WERI-Rb-1 (cell line): ENCODE results near the gene FAM193A.

Source experiments
- DNase-seq: peaks from one replicate; pipeline ENCODE4 v3.0.0-alpha.2; 2020
- H3K27ac ChIP-seq: fragments of 250-450 bp; sonication (Bioruptor Pico); 2 replicates; pipeline ENCODE4 v1.5.1; 2020; ENCODE audit warnings: mild to moderate bottlenecking, moderate library complexity
- H3K27me3 ChIP-seq: fragments of 250-450 bp; sonication (Bioruptor Pico); 2 replicates; pipeline ENCODE4 v1.5.1; 2021; ENCODE audit warnings: mild to moderate bottlenecking, low read depth, moderate library complexity; ENCODE audit not compliant: insufficient read depth, severe bottlenecking
- H3K36me3 ChIP-seq: fragments of 250-450 bp; sonication (Bioruptor Pico); 2 replicates; pipeline ENCODE4 v1.5.1; 2020; ENCODE audit warnings: mild to moderate bottlenecking, moderate library complexity
- H3K4me3 ChIP-seq: 2 replicates; pipeline ENCODE4 v1.5.1; 2011; ENCODE audit warnings: low read depth, mild to moderate bottlenecking, control low read depth, low read length
- H3K9me3 ChIP-seq: fragments of 250-450 bp; sonication (Bioruptor Pico); 2 replicates; pipeline ENCODE4 v1.5.1; 2021; ENCODE audit warnings: mild to moderate bottlenecking, moderate library complexity; ENCODE audit not compliant: severe bottlenecking
- TF ChIP-seq, protein P1 (sequence below): IDR thresholded peaks from 2 replicates; pipeline ENCODE4 v1.5.1; 2011; ENCODE audit warnings: low read depth, mild to moderate bottlenecking, control low read depth, inconsistent platforms, low read length

The FAM193A gene

DNA sequence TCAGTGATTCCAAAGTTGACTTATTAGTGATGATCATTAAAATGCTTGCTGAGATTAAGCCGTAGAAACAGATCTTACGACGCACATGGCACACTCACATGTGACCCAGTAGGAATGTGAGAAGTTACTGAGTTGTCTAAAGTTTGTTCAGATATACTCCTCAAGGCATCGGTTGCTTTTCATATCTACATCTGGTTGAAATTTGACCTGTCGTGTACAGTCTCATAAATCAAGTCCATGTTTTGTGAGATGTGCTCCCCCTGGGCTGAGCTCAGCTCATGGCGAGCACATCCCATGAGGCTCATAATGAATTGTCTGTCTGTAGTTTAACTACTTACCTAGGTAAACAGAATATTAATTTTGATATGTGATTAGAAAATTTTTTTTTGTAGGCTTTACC lies 152.7 kb downstream of the FAM193A start:
- Histone ChIP-seq H3K9me3 (no peaks in the 10 kb centered on the region), H3K27ac (no peak overlapping the region), H3K4me3 (no peak overlapping the region), H3K36me3 (peaks cover 94% of the 10 kb centered on the region), H3K27me3 (no peaks in the 10 kb centered on the region)
- TF ChIP-seq, protein P1, sequence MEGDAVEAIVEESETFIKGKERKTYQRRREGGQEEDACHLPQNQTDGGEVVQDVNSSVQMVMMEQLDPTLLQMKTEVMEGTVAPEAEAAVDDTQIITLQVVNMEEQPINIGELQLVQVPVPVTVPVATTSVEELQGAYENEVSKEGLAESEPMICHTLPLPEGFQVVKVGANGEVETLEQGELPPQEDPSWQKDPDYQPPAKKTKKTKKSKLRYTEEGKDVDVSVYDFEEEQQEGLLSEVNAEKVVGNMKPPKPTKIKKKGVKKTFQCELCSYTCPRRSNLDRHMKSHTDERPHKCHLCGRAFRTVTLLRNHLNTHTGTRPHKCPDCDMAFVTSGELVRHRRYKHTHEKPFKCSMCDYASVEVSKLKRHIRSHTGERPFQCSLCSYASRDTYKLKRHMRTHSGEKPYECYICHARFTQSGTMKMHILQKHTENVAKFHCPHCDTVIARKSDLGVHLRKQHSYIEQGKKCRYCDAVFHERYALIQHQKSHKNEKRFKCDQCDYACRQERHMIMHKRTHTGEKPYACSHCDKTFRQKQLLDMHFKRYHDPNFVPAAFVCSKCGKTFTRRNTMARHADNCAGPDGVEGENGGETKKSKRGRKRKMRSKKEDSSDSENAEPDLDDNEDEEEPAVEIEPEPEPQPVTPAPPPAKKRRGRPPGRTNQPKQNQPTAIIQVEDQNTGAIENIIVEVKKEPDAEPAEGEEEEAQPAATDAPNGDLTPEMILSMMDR = no peak
- DNase-seq = no peak

DNA sequence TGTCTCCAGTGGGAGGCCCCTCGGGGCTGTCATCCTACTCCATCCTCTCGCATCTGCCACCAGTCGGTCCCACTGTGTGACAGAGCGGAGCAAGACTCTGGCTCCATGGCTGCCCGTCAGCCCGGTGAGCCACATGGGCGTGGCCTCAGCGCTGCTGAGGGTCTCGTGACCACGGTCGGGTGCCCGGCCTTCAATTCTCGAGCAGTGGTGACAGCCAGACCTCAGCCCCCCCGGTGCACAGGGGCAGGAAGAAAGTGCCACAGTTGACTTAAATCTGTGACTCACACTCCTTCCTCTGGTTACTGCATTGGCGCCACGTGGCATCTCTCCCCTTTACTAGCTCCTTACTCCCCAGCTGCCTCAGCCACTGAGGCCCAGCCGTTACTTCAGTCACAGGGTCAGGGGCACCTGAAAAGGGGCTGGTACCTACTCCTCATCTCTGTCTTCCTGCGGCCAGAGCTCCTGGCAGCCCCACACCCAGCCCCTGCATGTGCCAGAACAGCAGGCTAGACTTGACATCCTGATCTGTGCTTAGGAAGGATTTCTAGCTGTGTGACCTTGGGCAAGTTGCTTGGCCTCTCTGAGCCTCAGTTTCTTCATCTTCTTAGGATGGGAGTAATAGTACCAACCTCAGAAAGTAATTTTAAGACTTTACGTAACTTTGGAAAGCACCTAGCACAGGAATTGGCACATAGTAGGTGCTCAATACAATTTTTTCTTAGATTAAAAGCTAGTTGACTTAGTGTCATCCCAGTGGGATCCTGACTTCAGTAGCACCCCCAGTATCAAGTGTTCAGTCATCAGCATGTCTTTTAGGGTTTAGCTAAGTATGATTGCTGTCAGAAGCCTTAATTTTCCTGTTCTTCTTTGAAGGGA lies 153.6 kb downstream of the FAM193A start:
- TF ChIP-seq, protein P1 = no peak

GRCh38 chr4:2691313-2691712 lies 154.9 kb downstream of the FAM193A start:
- Histone ChIP-seq H3K27ac (no peak overlapping the region), H3K36me3 (peaks cover 97% of the 10 kb centered on the region), H3K27me3 (no peaks in the 10 kb centered on the region), H3K4me3 (no peak overlapping the region), H3K9me3 (no peaks in the 10 kb centered on the region)
- TF ChIP-seq, protein P1 = no peak
- DNase-seq = no peak

More for the DNA sequence above, 153.6 kb downstream of the FAM193A start:
- Histone ChIP-seq H3K27me3 (no peaks in the 10 kb centered on the region), H3K36me3 (peaks cover 97% of the 10 kb centered on the region), H3K9me3 (no peaks in the 10 kb centered on the region), H3K27ac (no peak overlapping the region), H3K4me3 (no peak overlapping the region)
- no peak for DNase-seq

- H3K27ac ChIP-seq = no peak overlapping the region
- H3K27me3 ChIP-seq = no peaks in the 10 kb centered on the region
- no peak overlapping the region for H3K4me3 ChIP-seq
- TF ChIP-seq, protein P1 = no peak
- DNase-seq = no peak
- peaks cover 98% of the 10 kb centered on the region for H3K36me3 ChIP-seq
- H3K9me3 ChIP-seq = no peaks in the 10 kb centered on the region
Observed at GRCh38 chr4:2691952-2692435, 155.5 kb downstream of the FAM193A start.

- Histone ChIP-seq H3K27me3 (no peaks in the 10 kb centered on the region), H3K4me3 (no peak overlapping the region), H3K36me3 (peaks cover 98% of the 10 kb centered on the region), H3K27ac (no peak overlapping the region), H3K9me3 (no peaks in the 10 kb centered on the region)
- TF ChIP-seq, protein P1 = no peak
- no peak for DNase-seq
Observed at GRCh38 chr4:2694691-2695090, 158.2 kb downstream of the FAM193A start.
